HUES48 (cell line): ENCODE measurements around the gene NCKAP5.
A peak's percentile ranks its signal among the peaks of the same experiment; 100 is the strongest.

Source experiments
- H3K27ac ChIP-seq: one replicate; pipeline ENCODE4 v1.7.0; 2013; ENCODE audit warnings: low read depth, low read length, inconsistent platforms
- H3K27me3 ChIP-seq: 2 replicates; pipeline ENCODE4 v1.6.1; 2013; ENCODE audit warnings: mild to moderate bottlenecking, low read length; ENCODE audit not compliant: control insufficient read depth, insufficient read depth
- H3K36me3 ChIP-seq: 2 replicates; pipeline ENCODE4 v1.6.1; 2013; ENCODE audit warnings: low read length; ENCODE audit not compliant: control insufficient read depth, insufficient read depth
- H3K4me1 ChIP-seq: 2 replicates; pipeline ENCODE4 v1.6.1; 2013; ENCODE audit warnings: mild to moderate bottlenecking, low read length; ENCODE audit not compliant: control insufficient read depth, insufficient read depth
- H3K4me3 ChIP-seq: 2 replicates; pipeline ENCODE4 v1.5.1; 2013; ENCODE audit warnings: mild to moderate bottlenecking, low read depth, low read length
- H3K9ac ChIP-seq: 2 replicates; pipeline ENCODE4 v1.6.1; 2013; ENCODE audit warnings: mild to moderate bottlenecking, low read depth, low read length, moderate library complexity
- H3K9me3 ChIP-seq: 2 replicates; pipeline ENCODE4 v1.6.1; 2013; ENCODE audit warnings: low read length; ENCODE audit not compliant: control insufficient read depth, insufficient read depth

Gene NCKAP5

GRCh38 chr2:132760405-132760804 is 807.9 kb downstream of the NCKAP5 start:
- H3K4me3 ChIP-seq, result no peak overlapping the region
- H3K4me1 ChIP-seq, result peaks cover 9% of the 10 kb centered on the region
- H3K36me3 ChIP-seq, result no peaks in the 10 kb centered on the region
- 0 out of 2 replicates have a peak, but pooled peaks cover 3% of the 10 kb centered on the region for H3K9me3 ChIP-seq
- H3K27me3 ChIP-seq, result no peaks in the 10 kb centered on the region
- no peak overlapping the region for H3K9ac ChIP-seq
- peak overlapping the region; percentile 70 for H3K27ac ChIP-seq

DNA sequence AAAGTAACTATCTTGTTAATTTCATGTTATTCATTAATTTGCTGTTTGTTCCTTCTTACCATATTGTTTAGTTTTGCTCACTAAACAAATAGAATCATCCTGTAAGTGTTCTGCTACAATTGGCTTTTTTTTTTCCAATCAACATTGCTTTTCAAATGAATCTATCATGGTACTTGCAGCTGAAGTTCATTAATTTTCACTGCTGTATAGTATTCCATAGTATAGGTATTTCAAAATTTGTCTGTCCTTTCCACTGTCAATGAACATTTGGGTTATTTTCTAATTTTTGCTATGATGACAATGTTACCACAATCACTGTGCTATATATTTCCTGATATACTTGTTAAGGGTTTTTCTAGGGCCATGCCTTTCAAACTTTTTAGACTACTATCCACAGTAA is 809.3 kb downstream of the NCKAP5 start:
- Histone ChIP-seq H3K36me3 (no peaks in the 10 kb centered on the region), H3K27me3 (no peaks in the 10 kb centered on the region), H3K9me3 (0 out of 2 replicates have a peak, but pooled peaks cover 3% of the 10 kb centered on the region), H3K9ac (no peak overlapping the region), H3K4me3 (no peak overlapping the region), H3K4me1 (peaks cover 9% of the 10 kb centered on the region), H3K27ac (no peak overlapping the region)

GRCh38 chr2:132757676-132758075 is 810.6 kb downstream of the NCKAP5 start:
- H3K36me3 ChIP-seq, result no peaks in the 10 kb centered on the region
- H3K4me1 ChIP-seq, result peaks cover 9% of the 10 kb centered on the region
- 0 out of 2 replicates have a peak, but pooled peaks cover 3% of the 10 kb centered on the region for H3K9me3 ChIP-seq
- no peak overlapping the region for H3K4me3 ChIP-seq
- no peak overlapping the region for H3K9ac ChIP-seq
- H3K27me3 ChIP-seq, result no peaks in the 10 kb centered on the region
- no peak overlapping the region for H3K27ac ChIP-seq

GRCh38 chr2:132757002-132757589 is 811.2 kb downstream of the NCKAP5 start:
- H3K36me3 ChIP-seq, result no peaks in the 10 kb centered on the region
- no peaks in the 10 kb centered on the region for H3K27me3 ChIP-seq
- peaks cover 9% of the 10 kb centered on the region for H3K4me1 ChIP-seq
- no peak overlapping the region for H3K9ac ChIP-seq
- H3K9me3 ChIP-seq, result 0 out of 2 replicates have a peak, but pooled peaks cover 3% of the 10 kb centered on the region
- no peak overlapping the region for H3K4me3 ChIP-seq
- H3K27ac ChIP-seq, result no peak overlapping the region

- Histone ChIP-seq H3K4me3 (no peak overlapping the region), H3K9ac (no peak overlapping the region)
These were observed 813.3 kb downstream of the NCKAP5 start for GRCh38 chr2:132754867-132755472.

GRCh38 chr2:132754392-132754791 is 813.9 kb downstream of the NCKAP5 start:
- no peaks in the 10 kb centered on the region for H3K27me3 ChIP-seq
- H3K36me3 ChIP-seq, result no peaks in the 10 kb centered on the region
- no peak overlapping the region for H3K27ac ChIP-seq
- H3K4me1 ChIP-seq, result no peaks in the 10 kb centered on the region
- H3K4me3 ChIP-seq, result no peak overlapping the region
- H3K9ac ChIP-seq, result no peak overlapping the region
- 0 out of 2 replicates have a peak, but pooled peaks cover 3% of the 10 kb centered on the region for H3K9me3 ChIP-seq

More at GRCh38 chr2:132754867-132755472, 813.3 kb downstream of the NCKAP5 start:
- Histone ChIP-seq H3K27ac (no peak overlapping the region), H3K36me3 (no peaks in the 10 kb centered on the region), H3K4me1 (no peaks in the 10 kb centered on the region), H3K27me3 (no peaks in the 10 kb centered on the region), H3K9me3 (0 out of 2 replicates have a peak, but pooled peaks cover 3% of the 10 kb centered on the region)

DNA sequence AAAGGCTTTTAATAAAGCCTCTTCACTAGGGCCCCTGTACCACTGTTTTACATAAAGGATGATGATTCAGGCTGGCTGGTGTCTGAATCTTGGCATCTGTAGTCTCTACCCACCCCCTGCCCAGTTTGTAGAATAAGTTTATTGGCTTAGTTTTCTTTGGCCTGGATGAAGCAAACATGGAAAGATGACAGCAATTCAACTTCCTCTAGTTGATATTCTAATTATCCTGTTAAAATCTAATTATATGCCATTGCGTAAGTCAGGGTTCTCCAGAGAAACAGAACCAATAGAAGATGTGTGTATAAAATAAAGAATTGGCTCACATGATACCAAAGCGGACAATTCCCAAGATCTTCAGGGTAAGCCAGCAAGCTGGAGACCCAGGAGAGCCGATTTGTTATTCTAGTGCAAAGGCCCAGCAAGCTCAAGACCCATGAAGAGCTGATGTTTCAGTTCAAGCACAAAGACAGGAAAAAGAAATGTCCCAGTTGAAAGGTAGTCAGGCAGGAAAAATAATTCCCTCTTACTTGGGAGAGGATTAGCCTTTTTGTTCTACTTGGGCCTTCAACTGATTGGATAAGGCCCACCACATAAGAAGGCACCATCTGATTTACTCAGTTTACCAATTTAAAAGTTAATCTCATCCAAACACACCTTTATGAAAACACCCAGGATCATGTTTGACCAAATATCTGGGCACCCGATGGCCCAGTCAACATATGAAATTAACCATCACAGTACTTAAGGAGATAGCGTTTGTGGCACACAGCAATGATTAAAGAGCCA is 815.6 kb downstream of the NCKAP5 start:
- Histone ChIP-seq H3K36me3 (no peaks in the 10 kb centered on the region), H3K9ac (no peak overlapping the region), H3K27me3 (no peaks in the 10 kb centered on the region), H3K9me3 (no peaks in the 10 kb centered on the region), H3K27ac (no peak overlapping the region), H3K4me3 (no peak overlapping the region), H3K4me1 (no peaks in the 10 kb centered on the region)

- H3K4me3 ChIP-seq, result no peak overlapping the region
- H3K36me3 ChIP-seq, result no peaks in the 10 kb centered on the region
- no peaks in the 10 kb centered on the region for H3K9me3 ChIP-seq
- H3K4me1 ChIP-seq, result no peaks in the 10 kb centered on the region
- H3K27ac ChIP-seq, result no peak overlapping the region
- H3K9ac ChIP-seq, result no peak overlapping the region
- H3K27me3 ChIP-seq, result no peaks in the 10 kb centered on the region
These were observed 816.4 kb downstream of the NCKAP5 start for GRCh38 chr2:132751836-132752235.

GRCh38 chr2:132750606-132751005 is 817.7 kb downstream of the NCKAP5 start:
- Histone ChIP-seq H3K36me3 (no peaks in the 10 kb centered on the region), H3K9me3 (no peaks in the 10 kb centered on the region), H3K4me1 (no peaks in the 10 kb centered on the region), H3K27ac (no peak overlapping the region), H3K27me3 (no peaks in the 10 kb centered on the region), H3K9ac (no peak overlapping the region), H3K4me3 (no peak overlapping the region)

DNA sequence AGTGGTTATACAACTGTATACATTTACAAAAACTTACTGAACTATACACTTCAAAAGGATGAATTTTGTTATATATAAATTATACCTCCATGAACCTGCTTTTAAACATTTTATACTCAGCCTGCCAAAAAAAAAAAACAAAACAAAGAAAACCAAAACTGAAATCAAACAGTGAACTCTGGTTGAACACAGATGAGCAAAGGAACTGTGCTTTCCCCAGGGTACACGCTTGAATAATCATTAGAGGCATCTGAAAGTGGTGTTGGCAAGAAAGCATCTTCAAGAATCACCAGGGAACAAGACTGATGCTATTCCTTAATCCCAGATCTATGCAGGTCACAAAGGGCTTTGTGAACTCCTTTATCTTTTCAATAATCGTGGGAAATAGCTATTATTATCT is 821.2 kb downstream of the NCKAP5 start:
- H3K27ac ChIP-seq, result no peak overlapping the region
- no peaks in the 10 kb centered on the region for H3K9me3 ChIP-seq
- H3K4me3 ChIP-seq, result no peak overlapping the region
- no peak overlapping the region for H3K9ac ChIP-seq
- no peaks in the 10 kb centered on the region for H3K27me3 ChIP-seq
- H3K36me3 ChIP-seq, result no peaks in the 10 kb centered on the region
- H3K4me1 ChIP-seq, result no peaks in the 10 kb centered on the region

GRCh38 chr2:132741754-132742153 is 826.5 kb downstream of the NCKAP5 start:
- no peaks in the 10 kb centered on the region for H3K27me3 ChIP-seq
- no peak overlapping the region for H3K9ac ChIP-seq
- no peaks in the 10 kb centered on the region for H3K36me3 ChIP-seq
- no peaks in the 10 kb centered on the region for H3K4me1 ChIP-seq
- H3K4me3 ChIP-seq, result no peak overlapping the region
- no peak overlapping the region for H3K27ac ChIP-seq
- H3K9me3 ChIP-seq, result no peaks in the 10 kb centered on the region
